Measurements from ENCODE around the gene RSPH3. TPM values are rescaled to one million over a fixed set of nuclear protein-coding genes. Genes with fewer than 3 reads are reported as not detected.

Gene RSPH3
- total RNA-seq, 2 experiments from 2014 or later = 2.4 to 2.9 TPM

DNA sequence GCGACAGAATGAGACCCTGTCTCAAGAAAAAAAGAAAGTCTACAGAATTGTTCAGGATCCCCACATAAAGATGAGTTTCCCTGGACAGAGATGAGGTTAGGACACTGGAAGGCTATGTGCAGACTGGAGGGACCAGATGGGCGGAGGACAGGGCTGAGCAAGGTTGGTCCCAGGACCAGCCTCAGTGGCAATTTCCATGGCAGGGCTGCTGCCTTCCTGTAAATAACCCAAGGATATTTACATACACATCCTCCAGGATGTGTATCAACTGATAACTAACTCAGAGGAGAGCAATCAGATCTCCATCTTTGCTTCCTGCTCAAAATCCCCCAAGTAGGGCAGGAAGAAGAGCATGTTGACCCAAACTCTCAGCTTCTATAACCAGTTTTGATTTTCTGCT is 58.8 kb downstream of the RSPH3 start:
- CTCF ChIA-PET = interaction anchor here (0.6 kb wide), 1 partner anchor 14 kb away, joined by 5 read pairs; no protein-coding TSS in a partner anchor
- Mint-ChIP-seq H3K27ac (no peak overlapping the region), H3K9me3 (peaks cover 3% of the 10 kb centered on the region), H3K4me1 (peaks cover 15% of the 10 kb centered on the region), H3K36me3 (ENCODE audit: low read depth) (peaks cover 3% of the 10 kb centered on the region), H3K4me3 (no peak overlapping the region), H3K27me3 (peaks cover 10% of the 10 kb centered on the region)
- no peak for DNase-seq
- POLR2A ChIA-PET = no interaction called here

DNA sequence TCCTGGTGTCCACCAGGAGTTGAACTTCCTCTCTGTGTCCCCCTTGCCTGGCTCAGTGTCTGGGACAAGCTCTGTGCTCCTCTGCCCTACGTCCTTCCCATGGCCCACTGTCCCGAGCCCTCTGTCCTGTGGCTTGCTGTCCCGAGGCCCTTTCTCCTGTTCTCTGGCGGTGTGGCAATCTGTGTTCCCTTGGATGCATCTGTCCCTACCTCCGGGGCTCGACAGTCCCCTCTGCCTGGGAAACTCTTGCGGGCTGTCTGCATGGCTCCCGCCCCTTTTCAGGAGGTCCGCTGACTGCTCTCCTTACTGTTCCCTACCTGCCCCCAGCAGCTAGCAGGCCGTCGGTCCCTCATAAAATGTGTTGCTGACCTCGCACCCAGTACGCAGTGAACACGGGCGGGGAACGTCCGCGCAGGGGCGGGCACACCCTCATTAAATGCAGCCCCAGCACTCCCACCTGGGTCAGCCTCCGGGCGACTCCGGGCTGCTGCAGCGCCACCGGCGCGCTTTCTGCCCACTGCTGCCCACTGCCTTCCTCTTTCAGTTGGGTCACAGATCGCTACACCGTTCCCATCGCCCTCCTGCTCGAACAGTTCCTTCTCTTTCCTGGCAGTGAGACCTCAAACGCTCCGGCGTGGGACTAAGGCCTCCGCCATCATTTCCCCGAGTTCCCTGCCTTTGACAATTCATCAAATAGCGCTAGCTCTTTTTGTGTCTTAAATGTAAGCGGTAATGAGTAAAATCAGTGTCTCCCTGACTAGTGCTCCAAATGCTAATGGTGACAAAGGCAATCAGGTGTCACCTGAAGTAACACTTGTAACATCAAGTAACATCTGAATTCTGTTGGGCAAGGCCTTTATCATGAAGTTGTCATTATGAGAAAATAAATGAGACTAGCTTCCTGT is 60.5 kb downstream of the RSPH3 start:
- peaks cover 10% of the 10 kb centered on the region for H3K27me3 Mint-ChIP-seq
- ChIA-PET CTCF (interaction anchor here (0.8 kb wide), 2 partner anchors 10 to 67 kb away, joined by 3 to 4 read pairs; no protein-coding TSS in a partner anchor), POLR2A (no interaction called here)
- no peak overlapping the region for H3K27ac Mint-ChIP-seq
- peaks cover 3% of the 10 kb centered on the region for H3K36me3 Mint-ChIP-seq (ENCODE audit: low read depth)
- peaks cover 3% of the 10 kb centered on the region for H3K9me3 Mint-ChIP-seq
- H3K4me3 Mint-ChIP-seq = peak overlapping the region; percentile 41
- no peak for DNase-seq
- peaks cover 15% of the 10 kb centered on the region for H3K4me1 Mint-ChIP-seq

DNA sequence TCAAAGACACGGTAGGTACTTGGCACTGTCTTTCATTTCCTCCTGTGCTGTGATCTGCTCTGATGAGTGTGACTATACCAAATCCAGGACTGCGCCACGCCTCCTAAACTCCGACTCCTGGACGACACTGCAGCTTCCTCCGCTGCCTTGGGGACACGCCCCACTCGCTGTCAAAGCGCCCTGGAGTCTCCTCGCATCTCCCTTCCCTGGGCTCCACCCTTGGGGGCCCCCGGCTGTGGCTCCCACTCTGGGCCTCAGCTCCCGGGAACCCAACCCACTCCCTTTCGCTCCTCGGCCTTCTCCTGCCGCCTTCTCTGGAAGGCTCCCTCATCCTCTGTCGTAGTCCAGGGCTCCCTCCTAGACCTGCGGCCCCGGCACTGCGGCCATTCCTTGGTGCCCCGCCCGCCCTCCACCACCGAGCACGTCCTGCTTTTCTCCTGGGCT is 61.2 kb downstream of the RSPH3 start:
- Mint-ChIP-seq H3K9me3 (peaks cover 3% of the 10 kb centered on the region), H3K4me1 (peaks cover 15% of the 10 kb centered on the region), H3K4me3 (peak overlapping the region; percentile 41), H3K36me3 (ENCODE audit: low read depth) (peaks cover 3% of the 10 kb centered on the region), H3K27me3 (peaks cover 10% of the 10 kb centered on the region), H3K27ac (no peak overlapping the region)
- ChIA-PET CTCF (interaction anchor here (0.8 kb wide), 1 partner anchor 67 kb away, joined by 4 read pairs; no protein-coding TSS in a partner anchor), POLR2A (no interaction called here)
- DNase-seq = no peak

DNA sequence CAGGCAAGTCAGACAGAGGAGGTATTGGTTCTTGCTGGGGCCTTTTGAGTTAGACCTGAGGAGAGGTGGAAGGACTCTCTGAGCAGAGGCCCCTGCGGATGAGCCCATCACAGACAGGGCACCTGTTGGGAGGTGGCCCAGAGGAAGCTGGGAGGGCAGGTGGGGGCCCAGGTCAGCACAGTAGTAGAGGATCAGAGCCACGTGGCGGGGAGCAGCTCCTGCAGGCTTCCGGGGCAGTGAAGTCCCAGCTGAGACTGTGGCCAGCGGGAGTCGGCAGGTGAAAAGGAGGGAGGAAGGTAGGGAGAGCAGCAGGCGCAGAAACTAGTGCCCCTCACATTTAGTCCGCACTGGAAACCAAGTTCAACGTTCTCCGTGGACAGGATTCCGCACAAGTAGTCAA is 61.8 kb downstream of the RSPH3 start:
- ChIA-PET CTCF (no interaction called here), POLR2A (no interaction called here)
- Mint-ChIP-seq H3K27me3 (peaks cover 10% of the 10 kb centered on the region), H3K4me3 (no peak overlapping the region), H3K9me3 (peaks cover 3% of the 10 kb centered on the region), H3K36me3 (ENCODE audit: low read depth) (peaks cover 3% of the 10 kb centered on the region), H3K27ac (no peak overlapping the region), H3K4me1 (peaks cover 15% of the 10 kb centered on the region)
- DNase-seq = no peak

DNA sequence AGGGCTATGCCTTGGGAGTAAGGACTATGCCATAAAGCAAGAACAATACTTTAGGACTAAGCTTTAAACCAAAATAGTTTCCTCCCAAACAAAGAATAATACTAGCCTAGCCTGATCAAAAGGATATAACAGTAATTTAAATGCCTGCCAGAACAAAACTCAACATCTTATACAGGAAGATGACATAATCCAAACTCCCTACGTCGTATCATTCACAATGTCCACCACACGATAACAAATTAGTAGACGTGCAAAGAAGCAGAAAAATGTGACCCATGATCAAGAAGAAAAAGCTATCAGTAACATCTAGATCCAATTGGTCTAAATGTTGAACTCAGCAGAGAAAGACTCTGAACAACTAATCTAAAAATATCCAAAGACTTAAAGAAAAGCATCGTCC is 65.8 kb downstream of the RSPH3 start:
- CTCF ChIA-PET = no interaction called here
- Mint-ChIP-seq H3K36me3 (ENCODE audit: low read depth) (no peaks in the 10 kb centered on the region), H3K9me3 (no peaks in the 10 kb centered on the region), H3K4me1 (peaks cover 7% of the 10 kb centered on the region), H3K4me3 (no peak overlapping the region), H3K27me3 (no peaks in the 10 kb centered on the region), H3K27ac (no peak overlapping the region)
- POLR2A ChIA-PET = no interaction called here
- DNase-seq = no peak

DNA sequence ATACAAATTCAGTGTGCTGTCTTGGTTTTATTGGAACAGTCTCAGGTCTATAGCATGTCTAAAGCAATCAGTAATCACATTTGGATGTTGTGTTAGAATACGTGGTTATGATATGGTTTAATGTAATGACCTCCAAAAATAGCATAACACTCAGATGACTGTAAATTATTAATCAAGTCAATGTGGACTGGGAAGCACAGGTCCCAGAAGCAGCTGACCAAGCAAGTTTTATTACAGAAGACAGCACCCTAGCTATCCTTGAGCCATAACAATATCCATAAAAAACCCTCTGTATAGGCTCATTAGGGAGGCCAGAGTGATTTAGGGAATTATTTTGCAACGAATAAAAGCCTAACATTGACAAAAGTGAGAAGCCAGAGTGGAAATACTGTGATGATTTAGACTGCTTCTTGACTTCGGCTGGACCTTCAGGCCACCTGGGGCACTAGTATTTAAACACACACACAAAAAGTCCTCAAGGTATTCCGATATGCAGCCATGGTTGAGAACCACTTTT is 66.9 kb downstream of the RSPH3 start:
- Mint-ChIP-seq H3K4me1 (peaks cover under 1% of the 10 kb centered on the region), H3K4me3 (no peak overlapping the region), H3K27me3 (no peaks in the 10 kb centered on the region), H3K9me3 (no peaks in the 10 kb centered on the region), H3K27ac (no peak overlapping the region), H3K36me3 (ENCODE audit: low read depth) (no peaks in the 10 kb centered on the region)
- no peak for DNase-seq
- POLR2A ChIA-PET = no interaction called here
- CTCF ChIA-PET = no interaction called here

DNA sequence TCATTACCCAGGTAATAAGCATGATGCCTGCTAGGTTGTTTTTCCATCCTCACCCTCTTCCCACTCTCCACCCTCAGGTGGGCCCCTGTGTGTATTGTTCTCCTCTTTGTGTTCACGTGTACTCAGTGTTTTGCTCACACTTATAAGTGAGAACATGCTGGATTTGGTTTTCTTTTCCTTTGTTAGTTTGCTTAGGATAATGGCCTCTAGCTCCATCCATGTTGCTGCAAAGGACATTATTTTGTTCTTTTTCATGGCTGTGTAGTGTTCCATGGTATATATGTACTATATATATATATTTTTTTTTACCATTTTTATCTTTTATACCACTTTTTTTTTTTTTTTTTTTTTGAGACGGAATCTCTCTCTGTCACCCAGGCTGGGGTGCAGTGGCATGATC is 71.9 kb downstream of the RSPH3 start:
- DNase-seq = no peak
- CTCF ChIA-PET = interaction anchor here (1.0 to 1.4 kb wide), 2 partner anchors 17 to 26 kb away, joined by 3 read pairs; no protein-coding TSS in a partner anchor
- H3K36me3 Mint-ChIP-seq (ENCODE audit: low read depth) = no peaks in the 10 kb centered on the region
- H3K4me3 Mint-ChIP-seq = no peak overlapping the region
- no peaks in the 10 kb centered on the region for H3K4me1 Mint-ChIP-seq
- H3K27me3 Mint-ChIP-seq = no peaks in the 10 kb centered on the region
- H3K9me3 Mint-ChIP-seq = no peaks in the 10 kb centered on the region
- POLR2A ChIA-PET = no interaction called here
- H3K27ac Mint-ChIP-seq = no peak overlapping the region

DNA sequence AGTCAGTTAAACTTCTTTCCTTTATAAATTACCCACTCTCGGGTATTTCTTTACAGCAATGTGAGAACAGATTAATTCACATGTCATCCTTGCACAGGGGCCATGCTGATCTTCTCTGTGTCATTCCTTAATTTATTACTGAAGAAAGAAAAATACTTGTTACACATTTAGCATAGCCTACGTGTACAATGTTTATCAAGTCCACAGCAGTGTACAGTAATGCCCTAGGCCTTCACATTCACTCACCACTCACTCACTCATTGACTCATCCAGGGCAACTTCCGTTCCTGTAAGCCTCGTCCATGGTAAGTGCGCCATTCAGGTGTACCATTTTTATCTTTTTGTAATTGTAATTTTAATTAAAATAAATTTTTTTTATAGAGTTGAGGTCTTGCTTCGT is 73.6 kb downstream of the RSPH3 start:
- CTCF ChIA-PET = no interaction called here
- POLR2A ChIA-PET = no interaction called here

DNA sequence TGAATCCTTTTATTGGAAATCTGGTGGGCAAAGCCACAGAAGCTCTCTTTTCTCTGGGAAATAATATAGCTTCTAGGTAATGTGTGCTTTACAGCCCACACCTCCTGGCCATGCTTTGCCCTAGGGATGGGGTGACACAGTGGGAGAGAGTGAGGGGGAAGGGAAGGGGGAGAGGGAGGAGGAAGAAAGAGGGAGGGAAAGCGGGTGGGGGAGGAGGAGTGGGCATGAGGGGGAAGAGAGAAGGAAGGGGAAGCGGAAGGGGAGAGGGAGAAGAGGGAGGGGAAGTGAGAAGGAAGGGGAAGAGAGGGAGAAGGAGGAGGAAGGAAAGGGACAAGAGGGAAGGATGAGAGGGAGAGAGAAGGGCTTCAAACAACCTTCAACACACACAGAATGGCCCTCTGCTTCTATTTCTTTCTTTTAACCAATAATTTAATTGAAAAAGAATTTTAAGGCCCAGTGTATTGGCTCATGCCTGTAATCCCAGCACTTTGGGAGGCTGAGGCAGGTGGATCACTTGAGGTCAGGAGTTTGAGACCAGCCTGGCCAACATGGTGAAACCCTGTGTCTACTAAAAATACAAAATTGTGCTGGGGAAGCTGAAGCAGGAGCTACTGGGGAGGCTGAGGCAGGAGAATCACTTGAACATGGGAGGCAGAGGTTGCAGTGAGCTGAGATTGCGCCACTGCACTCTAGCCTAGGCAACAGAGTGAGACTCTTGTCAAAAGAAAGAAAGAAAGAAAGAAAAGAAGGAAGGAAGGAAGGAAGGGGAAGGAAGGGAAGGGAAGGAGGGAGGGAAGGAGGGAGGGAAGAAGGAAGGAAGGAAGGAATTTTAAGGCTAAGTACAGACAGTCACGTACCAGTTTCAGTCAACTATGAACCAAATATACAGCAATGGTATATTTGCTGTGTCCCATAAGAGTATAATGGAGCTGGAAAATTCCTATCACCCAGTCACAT is 75.2 kb downstream of the RSPH3 start:
- Mint-ChIP-seq H3K27me3 (no peaks in the 10 kb centered on the region), H3K36me3 (ENCODE audit: low read depth) (no peaks in the 10 kb centered on the region), H3K4me3 (no peak overlapping the region), H3K4me1 (no peaks in the 10 kb centered on the region), H3K9me3 (no peaks in the 10 kb centered on the region), H3K27ac (no peak overlapping the region)
- ChIA-PET CTCF (interaction anchor here (0.6 to 1.0 kb wide), 4 partner anchors 14 to 1439 kb away, joined by 3 read pairs; no protein-coding TSS in a partner anchor), POLR2A (interaction anchor here (0.7 kb wide), 1 partner anchor 52 kb away, joined by 3 read pairs; no protein-coding TSS in a partner anchor)
- DNase-seq = no peak

More for the DNA sequence above, 73.6 kb downstream of the RSPH3 start:
- H3K4me1 Mint-ChIP-seq = no peaks in the 10 kb centered on the region
- DNase-seq = no peak
- no peaks in the 10 kb centered on the region for H3K36me3 Mint-ChIP-seq (ENCODE audit: low read depth)
- no peaks in the 10 kb centered on the region for H3K9me3 Mint-ChIP-seq
- H3K27ac Mint-ChIP-seq = no peak overlapping the region
- H3K4me3 Mint-ChIP-seq = no peak overlapping the region
- no peaks in the 10 kb centered on the region for H3K27me3 Mint-ChIP-seq

DNA sequence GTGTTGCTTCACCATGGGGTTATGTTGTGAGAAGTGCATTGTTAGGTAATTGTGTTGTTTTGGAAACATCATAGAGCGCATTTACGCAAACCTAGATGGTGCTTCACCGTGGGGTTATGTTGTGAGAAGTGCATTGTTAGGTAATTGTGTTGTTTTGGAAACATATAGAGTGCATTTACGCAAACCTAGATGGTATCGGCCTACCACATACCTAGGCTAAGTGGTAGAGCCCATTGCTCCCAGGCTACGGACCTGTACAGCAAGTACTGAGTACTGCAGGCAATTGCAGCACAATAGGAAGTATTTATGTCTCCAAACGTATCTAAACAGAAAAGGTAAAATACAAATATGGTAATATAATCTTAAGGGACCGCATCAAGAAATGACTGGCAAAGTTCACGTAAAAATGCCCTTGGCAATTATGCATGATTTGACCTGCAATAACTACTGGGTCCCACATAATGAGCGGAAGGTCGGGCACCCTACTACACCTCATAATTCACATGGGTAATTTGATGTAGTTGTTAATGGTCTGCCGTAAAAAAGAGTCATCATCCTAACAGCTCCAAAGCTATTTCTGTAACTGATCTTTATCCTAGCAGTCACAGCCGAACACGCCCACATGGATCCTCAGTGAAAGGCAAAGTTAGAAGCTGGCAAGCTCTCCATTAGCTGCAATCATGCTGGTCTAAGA is 76.0 kb downstream of the RSPH3 start:
- DNase-seq = no peak
- Mint-ChIP-seq H3K4me1 (no peaks in the 10 kb centered on the region), H3K4me3 (no peak overlapping the region), H3K27me3 (no peaks in the 10 kb centered on the region), H3K36me3 (ENCODE audit: low read depth) (no peaks in the 10 kb centered on the region), H3K9me3 (no peaks in the 10 kb centered on the region), H3K27ac (no peak overlapping the region)
- ChIA-PET CTCF (interaction anchor here (0.6 to 1.0 kb wide), 5 partner anchors 13 to 1438 kb away, joined by 3 read pairs; no protein-coding TSS in a partner anchor), POLR2A (no interaction called here)

All from activated CD4-positive, alpha-beta T cell treated with anti-CD3 and anti-CD28 coated beads, Interleukin-2, amount 10 ng/mL, durations not matched to agents 7 days and 5 days (primary cell).